OCI-LY1 (cell line): ENCODE data around the gene ERBB4.

ENCODE experiments used
- H2AFZ ChIP-seq: fragments of 200-600 bp; sonication (generic), shearing (Covaris generic); 2 replicates; pipeline ENCODE4 v1.6.0; 2014; ENCODE audit warnings: antibody characterized with exemption, mild to moderate bottlenecking, low read length
- H3F3A ChIP-seq: fragments of 200-600 bp; sonication (generic), shearing (Covaris generic); 2 replicates; pipeline ENCODE4 v1.6.0; 2014; ENCODE audit warnings: mild to moderate bottlenecking, antibody characterized with exemption, low read length, moderate library complexity; ENCODE audit not compliant: insufficient read depth
- H3K27ac ChIP-seq: fragments of 200-600 bp; sonication (generic); 2 replicates; pipeline ENCODE4 v1.5.1; 2014; ENCODE audit warnings: low read length, mixed run types, mild to moderate bottlenecking, low read depth; ENCODE audit not compliant: poor library complexity, severe bottlenecking
- H3K27me3 ChIP-seq: fragments of 200-600 bp; sonication (generic); 2 replicates; pipeline ENCODE4 v1.6.0; 2014; ENCODE audit warnings: antibody characterized with exemption, mild to moderate bottlenecking, low read length, moderate library complexity; ENCODE audit not compliant: insufficient read depth
- H3K36me3 ChIP-seq: fragments of 200-600 bp; sonication (generic); 2 replicates; pipeline ENCODE4 v1.6.1; 2014; ENCODE audit warnings: mild to moderate bottlenecking, antibody characterized with exemption, low read length, moderate library complexity, mixed read lengths; ENCODE audit not compliant: insufficient read depth
- H3K4me1 ChIP-seq: fragments of 200-600 bp; sonication (generic); 2 replicates; pipeline ENCODE4 v1.5.1; 2014; ENCODE audit warnings: mild to moderate bottlenecking, low read length, moderate library complexity; ENCODE audit not compliant: insufficient read depth, severe bottlenecking
- H3K4me2 ChIP-seq: fragments of 200-600 bp; sonication (generic), shearing (Covaris generic); 2 replicates; pipeline ENCODE4 v1.6.1; 2014; ENCODE audit warnings: low read length
- H3K4me3 ChIP-seq: fragments of 200-600 bp; sonication (generic); 2 replicates; pipeline ENCODE4 v1.5.1; 2014; ENCODE audit warnings: low read length, low read depth, mild to moderate bottlenecking, mixed read lengths; ENCODE audit not compliant: poor library complexity, severe bottlenecking
- H3K79me2 ChIP-seq: fragments of 200-600 bp; shearing (Covaris generic); 2 replicates; pipeline ENCODE4 v1.6.1; 2016; ENCODE audit warnings: mixed run types, low read length, mixed read lengths; ENCODE audit not compliant: insufficient read depth
- H3K9ac ChIP-seq: fragments of 200-600 bp; sonication (generic), shearing (Covaris generic); 2 replicates; pipeline ENCODE4 v1.6.1; 2014; ENCODE audit warnings: mild to moderate bottlenecking, low read length, mixed read lengths
- H3K9me2 ChIP-seq: fragments of 200-600 bp; sonication (generic), shearing (Covaris generic); 2 replicates; pipeline ENCODE4 v1.6.1; 2014; ENCODE audit warnings: low read depth, mild to moderate bottlenecking, low read length, mixed read lengths
- H3K9me3 ChIP-seq: fragments of 200-600 bp; shearing (Covaris generic); 2 replicates; pipeline ENCODE4 v1.6.1; 2014; ENCODE audit warnings: low read length, mixed read lengths
- H4K20me1 ChIP-seq: fragments of 200-600 bp; sonication (generic), shearing (Covaris generic); 2 replicates; pipeline ENCODE4 v1.6.0; 2016; ENCODE audit warnings: mild to moderate bottlenecking, low read length; ENCODE audit not compliant: insufficient read depth
- EZH2 ChIP-seq: fragments of 200-600 bp; sonication (generic), shearing (Covaris generic); IDR thresholded peaks from 2 replicates; pipeline ENCODE4 v1.8.0; 2017; ENCODE audit warnings: borderline replicate concordance, mixed run types, mild to moderate bottlenecking, antibody characterized with exemption, low read length, moderate library complexity, mixed read lengths
- TF ChIP-seq, protein P1 (sequence below): fragments of 200-600 bp; sonication (generic), shearing (Covaris generic); IDR thresholded peaks from 2 replicates; pipeline ENCODE4 v1.5.1; 2017; ENCODE audit warnings: mild to moderate bottlenecking, antibody characterized with exemption, low read length, moderate library complexity, mixed read lengths

The ERBB4 gene

DNA sequence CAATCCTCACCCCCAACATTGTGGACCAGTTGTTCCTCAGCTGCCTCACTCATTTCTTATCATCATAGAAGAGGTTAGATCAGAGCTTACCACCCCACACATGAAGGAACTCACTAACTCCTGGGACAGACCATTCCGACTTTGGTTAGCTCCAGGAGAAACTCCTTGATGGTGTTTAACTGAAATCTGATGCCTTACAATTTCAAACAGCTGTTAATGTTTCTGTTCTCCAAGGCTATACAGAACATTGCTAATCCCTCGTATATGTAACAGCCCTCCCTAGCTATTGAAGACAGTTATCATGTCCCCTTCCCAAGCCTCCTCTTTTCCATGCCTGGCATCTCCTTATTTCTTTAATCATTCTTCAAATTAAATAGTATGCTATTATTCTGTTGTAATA lies 14.8 kb downstream of the ERBB4 start:
- no peak overlapping the region for H3K27ac ChIP-seq

DNA sequence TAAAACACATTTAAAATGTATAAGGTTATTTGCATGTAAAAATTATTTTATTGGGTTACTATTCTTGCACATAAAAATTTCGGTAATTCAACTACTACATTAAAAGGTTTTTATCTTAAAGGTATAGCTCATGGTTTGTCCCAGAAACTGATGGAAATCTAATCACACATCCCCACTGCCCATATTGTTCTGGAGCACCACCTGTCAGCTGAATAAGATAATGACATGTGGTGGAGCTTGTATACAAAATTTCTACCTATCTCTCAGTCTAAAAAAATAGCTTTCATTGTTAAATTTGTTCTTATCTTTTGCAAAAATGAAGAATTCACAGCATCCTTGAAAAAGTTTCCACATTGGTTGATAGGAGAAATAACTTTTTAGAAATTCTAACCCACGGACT lies 18.3 kb downstream of the ERBB4 start:
- H3K27ac ChIP-seq: no peak overlapping the region
- H3K4me3 ChIP-seq: no peak overlapping the region
- H3K9me2 ChIP-seq: no peaks in the 10 kb centered on the region
- H2AFZ ChIP-seq: no peak overlapping the region
- no peaks in the 10 kb centered on the region for H3K36me3 ChIP-seq
- H3K9ac ChIP-seq: no peak overlapping the region
- no peaks in the 10 kb centered on the region for H3K27me3 ChIP-seq
- H3F3A ChIP-seq: no peaks in the 10 kb centered on the region
- H3K9me3 ChIP-seq: no peaks in the 10 kb centered on the region
- H4K20me1 ChIP-seq: no peaks in the 10 kb centered on the region
- TF ChIP-seq, protein P1, sequence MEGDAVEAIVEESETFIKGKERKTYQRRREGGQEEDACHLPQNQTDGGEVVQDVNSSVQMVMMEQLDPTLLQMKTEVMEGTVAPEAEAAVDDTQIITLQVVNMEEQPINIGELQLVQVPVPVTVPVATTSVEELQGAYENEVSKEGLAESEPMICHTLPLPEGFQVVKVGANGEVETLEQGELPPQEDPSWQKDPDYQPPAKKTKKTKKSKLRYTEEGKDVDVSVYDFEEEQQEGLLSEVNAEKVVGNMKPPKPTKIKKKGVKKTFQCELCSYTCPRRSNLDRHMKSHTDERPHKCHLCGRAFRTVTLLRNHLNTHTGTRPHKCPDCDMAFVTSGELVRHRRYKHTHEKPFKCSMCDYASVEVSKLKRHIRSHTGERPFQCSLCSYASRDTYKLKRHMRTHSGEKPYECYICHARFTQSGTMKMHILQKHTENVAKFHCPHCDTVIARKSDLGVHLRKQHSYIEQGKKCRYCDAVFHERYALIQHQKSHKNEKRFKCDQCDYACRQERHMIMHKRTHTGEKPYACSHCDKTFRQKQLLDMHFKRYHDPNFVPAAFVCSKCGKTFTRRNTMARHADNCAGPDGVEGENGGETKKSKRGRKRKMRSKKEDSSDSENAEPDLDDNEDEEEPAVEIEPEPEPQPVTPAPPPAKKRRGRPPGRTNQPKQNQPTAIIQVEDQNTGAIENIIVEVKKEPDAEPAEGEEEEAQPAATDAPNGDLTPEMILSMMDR: peak; percentile 55
- no peak for TF ChIP-seq EZH2
- H3K79me2 ChIP-seq: no peaks in the 10 kb centered on the region
- no peaks in the 10 kb centered on the region for H3K4me1 ChIP-seq
- no peak overlapping the region for H3K4me2 ChIP-seq

More for the DNA sequence above, 14.8 kb downstream of the ERBB4 start:
- Histone ChIP-seq H3K4me2 (no peak overlapping the region), H3K4me1 (peaks cover 4% of the 10 kb centered on the region), H3K36me3 (no peaks in the 10 kb centered on the region), H3K9ac (no peak overlapping the region), H3K9me3 (no peaks in the 10 kb centered on the region), H3K9me2 (no peaks in the 10 kb centered on the region), H3F3A (no peaks in the 10 kb centered on the region), H3K79me2 (no peaks in the 10 kb centered on the region), H2AFZ (no peak overlapping the region), H3K4me3 (no peak overlapping the region), H3K27me3 (no peaks in the 10 kb centered on the region), H4K20me1 (no peaks in the 10 kb centered on the region)
- TF ChIP-seq EZH2: no peak
- TF ChIP-seq, protein P1: no peak

DNA sequence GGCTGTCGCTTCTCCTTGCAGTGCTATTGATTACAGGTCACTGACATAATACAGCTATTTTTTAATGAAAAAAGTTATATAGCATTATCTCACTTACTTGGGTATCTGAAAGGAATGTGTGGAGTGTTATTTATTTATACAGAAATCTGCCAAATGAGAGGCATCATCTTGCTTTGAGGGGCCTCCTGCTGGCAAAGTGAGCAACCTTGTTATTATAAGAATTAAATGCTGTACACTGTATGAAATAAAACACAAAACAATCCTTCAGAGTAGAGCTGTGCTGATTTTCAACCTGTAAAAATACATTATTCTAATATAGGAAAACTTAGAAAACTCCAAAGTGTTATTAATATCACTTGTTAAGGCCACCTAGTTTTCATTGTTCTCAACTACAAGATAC lies 20.9 kb downstream of the ERBB4 start:
- no peaks in the 10 kb centered on the region for H3K27me3 ChIP-seq
- H2AFZ ChIP-seq: no peak overlapping the region
- H3K79me2 ChIP-seq: no peaks in the 10 kb centered on the region
- H3K27ac ChIP-seq: no peak overlapping the region
- H4K20me1 ChIP-seq: no peaks in the 10 kb centered on the region
- H3K9ac ChIP-seq: no peak overlapping the region
- no peaks in the 10 kb centered on the region for H3F3A ChIP-seq
- no peak overlapping the region for H3K4me2 ChIP-seq
- no peaks in the 10 kb centered on the region for H3K36me3 ChIP-seq
- no peaks in the 10 kb centered on the region for H3K4me1 ChIP-seq
- no peaks in the 10 kb centered on the region for H3K9me3 ChIP-seq
- TF ChIP-seq, protein P1: no peak
- TF ChIP-seq EZH2: no peak
- H3K4me3 ChIP-seq: no peak overlapping the region
- H3K9me2 ChIP-seq: no peaks in the 10 kb centered on the region
